ENCODE measurements around the gene RAD23A.
"Not testable (repeated sequence)": the region's sequence is repeated elsewhere in the genome, so short reads cannot be mapped to it uniquely, and the experiment has no call there.

The RAD23A gene

DNA sequence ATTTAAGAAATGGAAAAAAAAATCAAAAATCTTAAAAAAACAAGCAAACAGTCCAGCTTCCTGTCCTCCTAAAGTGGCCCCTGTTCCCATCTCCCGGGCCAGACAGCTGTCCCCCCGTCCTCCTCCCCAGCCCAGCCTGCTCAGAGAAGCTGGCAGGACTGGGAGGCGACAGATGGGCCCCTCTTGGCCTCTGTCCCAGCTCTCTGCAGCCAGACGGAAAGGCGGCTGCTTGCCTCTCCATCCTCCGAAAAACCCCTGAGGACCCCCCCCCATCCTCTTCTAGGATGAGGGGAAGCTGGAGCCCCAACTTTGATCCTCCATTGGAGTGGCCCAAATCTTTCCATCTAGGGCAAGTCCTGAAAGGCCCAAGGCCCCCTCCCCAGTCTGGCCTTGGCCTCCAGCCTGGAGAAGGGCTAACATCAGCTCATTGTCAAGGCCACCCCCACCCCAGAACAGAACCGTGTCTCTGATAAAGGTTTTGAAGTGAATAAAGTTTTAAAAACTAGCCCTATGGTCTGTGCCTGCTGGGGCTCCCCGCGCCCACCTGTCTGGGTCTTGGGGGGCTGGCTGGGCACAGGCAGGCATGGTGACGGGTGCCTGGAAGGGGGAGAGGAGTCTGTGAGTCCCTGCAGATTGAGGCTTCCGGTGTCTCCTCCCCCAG lies 7.6 kb downstream of the RAD23A start:
- Mint-ChIP-seq H3K36me3 (ENCODE audit: low read depth) (peaks cover 40% of the 10 kb centered on the region), H3K4me1 (peaks cover 39% of the 10 kb centered on the region), H3K27me3 (ENCODE audit: low read depth, poor library complexity) (no peaks in the 10 kb centered on the region), H3K27ac (peak overlapping the region; percentile 69), H3K9me3 (no peaks in the 10 kb centered on the region), H3K4me3 (no peak overlapping the region)
- DNase-seq: no peak
- TF ChIP-seq, protein P1, sequence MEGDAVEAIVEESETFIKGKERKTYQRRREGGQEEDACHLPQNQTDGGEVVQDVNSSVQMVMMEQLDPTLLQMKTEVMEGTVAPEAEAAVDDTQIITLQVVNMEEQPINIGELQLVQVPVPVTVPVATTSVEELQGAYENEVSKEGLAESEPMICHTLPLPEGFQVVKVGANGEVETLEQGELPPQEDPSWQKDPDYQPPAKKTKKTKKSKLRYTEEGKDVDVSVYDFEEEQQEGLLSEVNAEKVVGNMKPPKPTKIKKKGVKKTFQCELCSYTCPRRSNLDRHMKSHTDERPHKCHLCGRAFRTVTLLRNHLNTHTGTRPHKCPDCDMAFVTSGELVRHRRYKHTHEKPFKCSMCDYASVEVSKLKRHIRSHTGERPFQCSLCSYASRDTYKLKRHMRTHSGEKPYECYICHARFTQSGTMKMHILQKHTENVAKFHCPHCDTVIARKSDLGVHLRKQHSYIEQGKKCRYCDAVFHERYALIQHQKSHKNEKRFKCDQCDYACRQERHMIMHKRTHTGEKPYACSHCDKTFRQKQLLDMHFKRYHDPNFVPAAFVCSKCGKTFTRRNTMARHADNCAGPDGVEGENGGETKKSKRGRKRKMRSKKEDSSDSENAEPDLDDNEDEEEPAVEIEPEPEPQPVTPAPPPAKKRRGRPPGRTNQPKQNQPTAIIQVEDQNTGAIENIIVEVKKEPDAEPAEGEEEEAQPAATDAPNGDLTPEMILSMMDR (IDR thresholded peaks at IDR 0.05): no peak

DNA sequence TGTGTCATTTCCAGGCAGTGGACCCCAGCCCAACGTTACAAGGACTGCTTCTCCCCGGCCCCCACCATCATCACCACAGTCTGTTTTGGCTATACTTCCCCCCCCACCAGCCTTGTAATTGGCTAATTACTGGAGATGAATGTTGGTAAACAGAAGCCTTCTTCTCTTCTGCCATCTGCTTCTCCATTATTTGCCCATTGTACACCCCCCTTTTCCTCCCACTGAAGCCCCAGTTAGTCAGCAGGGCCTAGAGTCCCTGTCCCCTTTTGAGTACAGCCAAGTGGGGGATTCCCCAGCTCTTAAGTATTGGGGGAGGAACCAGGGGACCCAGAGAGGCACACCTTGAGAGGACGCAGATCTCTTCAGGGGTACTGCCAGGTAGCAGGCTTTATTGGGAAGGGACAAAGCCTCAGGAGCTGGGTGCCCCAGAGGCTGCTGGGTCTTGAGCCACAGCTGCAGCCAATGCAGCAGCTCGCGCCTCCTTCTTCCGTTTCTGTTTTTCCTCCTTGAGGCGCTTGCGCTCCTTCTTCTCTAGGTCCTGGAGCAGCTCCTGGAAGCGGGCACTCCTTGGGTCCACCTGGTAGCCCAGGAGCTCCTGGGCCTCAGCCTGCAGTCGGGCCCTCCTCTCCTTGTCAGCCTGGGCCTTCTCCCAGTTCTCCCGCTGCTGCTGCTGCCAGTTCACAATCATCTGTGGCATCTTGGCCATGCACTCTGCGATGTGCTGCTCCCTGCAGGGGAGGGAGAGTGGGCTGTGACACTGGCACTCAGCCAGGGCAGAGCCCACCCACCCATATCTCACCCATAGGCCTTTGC lies 8.3 kb downstream of the RAD23A start:
- peak overlapping the region; percentile 25 for H3K4me3 Mint-ChIP-seq
- peaks cover 37% of the 10 kb centered on the region for H3K36me3 Mint-ChIP-seq (ENCODE audit: low read depth)
- no peaks in the 10 kb centered on the region for H3K9me3 Mint-ChIP-seq
- TF ChIP-seq, protein P1 (IDR thresholded peaks at IDR 0.05): no peak
- no peaks in the 10 kb centered on the region for H3K27me3 Mint-ChIP-seq (ENCODE audit: low read depth, poor library complexity)
- H3K27ac Mint-ChIP-seq: peak overlapping the region; percentile 93
- peaks cover 39% of the 10 kb centered on the region for H3K4me1 Mint-ChIP-seq
- no peak for DNase-seq

DNA sequence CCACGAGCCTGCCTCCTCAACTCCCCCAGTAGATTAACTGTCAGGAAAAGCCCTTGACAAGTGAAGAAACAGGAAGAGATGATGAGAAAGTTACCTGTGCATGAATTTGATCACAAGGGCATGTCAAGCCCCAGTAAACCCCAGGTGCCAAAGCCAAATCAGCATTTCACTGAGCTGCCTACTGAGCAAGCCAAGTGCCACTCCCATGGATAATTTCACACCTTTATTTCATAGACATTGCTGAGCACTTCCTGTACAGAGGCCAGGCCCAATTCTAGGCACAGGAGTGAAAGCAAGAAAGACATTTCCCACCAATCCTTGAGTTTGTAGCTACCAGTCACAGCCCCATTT lies 8.9 kb downstream of the RAD23A start:
- Mint-ChIP-seq H3K27ac (peak overlapping the region; percentile 93), H3K36me3 (ENCODE audit: low read depth) (peaks cover 35% of the 10 kb centered on the region), H3K27me3 (ENCODE audit: low read depth, poor library complexity) (no peaks in the 10 kb centered on the region), H3K9me3 (no peaks in the 10 kb centered on the region), H3K4me1 (peaks cover 39% of the 10 kb centered on the region), H3K4me3 (peak overlapping the region; percentile 25)
- TF ChIP-seq, protein P1 (IDR thresholded peaks at IDR 0.05): no peak
- DNase-seq: no peak

DNA sequence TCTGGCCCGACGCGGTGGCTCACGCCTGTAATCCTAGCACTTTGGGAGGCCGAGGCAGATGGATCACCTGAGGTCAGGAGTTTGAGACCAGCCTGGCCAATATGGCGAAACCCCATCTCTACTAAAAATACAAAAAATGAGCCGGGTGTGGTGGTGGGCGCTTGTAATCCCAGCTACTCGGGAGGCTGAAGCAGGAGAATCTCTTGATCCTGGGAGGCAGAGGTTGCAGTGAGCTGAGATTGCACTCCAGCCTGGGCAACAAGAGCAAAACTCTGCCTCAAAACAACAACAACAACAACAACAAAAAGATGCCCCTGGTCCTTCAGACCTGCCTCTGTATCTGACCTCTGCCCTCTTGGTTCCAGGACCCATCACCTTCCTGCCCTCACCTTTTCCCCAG lies 9.9 kb downstream of the RAD23A start:
- Mint-ChIP-seq H3K4me1 (peaks cover 29% of the 10 kb centered on the region), H3K36me3 (ENCODE audit: low read depth) (peaks cover 25% of the 10 kb centered on the region), H3K4me3 (peak overlapping the region; percentile 88), H3K27ac (peak overlapping the region; percentile 97)
- not testable (repeated sequence) for DNase-seq; H3K27me3 Mint-ChIP-seq (ENCODE audit: low read depth, poor library complexity); H3K9me3 Mint-ChIP-seq

DNA sequence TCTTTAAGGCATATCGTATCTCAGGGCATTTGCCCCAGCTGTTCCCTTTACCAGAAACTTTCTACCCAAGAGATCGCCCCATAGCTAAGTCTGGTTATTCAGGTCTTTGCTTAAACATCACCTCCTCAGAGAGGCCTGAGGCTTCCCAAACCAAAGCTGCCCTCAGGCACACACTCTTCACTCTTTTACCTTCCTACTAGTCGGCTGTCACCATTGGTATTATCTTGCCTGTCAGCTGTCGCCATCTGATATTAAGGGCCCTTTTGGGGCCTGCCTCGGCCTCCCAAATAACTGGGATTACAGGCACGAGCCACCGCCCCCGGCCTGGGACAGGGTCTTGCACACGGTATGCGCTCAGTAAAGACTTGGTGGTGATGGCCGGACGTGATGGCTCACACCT lies 10.3 kb downstream of the RAD23A start:
- DNase-seq: no peak
- Mint-ChIP-seq H3K27me3 (ENCODE audit: low read depth, poor library complexity) (peaks cover 7% of the 10 kb centered on the region), H3K27ac (peak overlapping the region; percentile 97), H3K36me3 (ENCODE audit: low read depth) (peaks cover 21% of the 10 kb centered on the region), H3K4me3 (peak overlapping the region; percentile 88), H3K9me3 (peaks cover 8% of the 10 kb centered on the region), H3K4me1 (peaks cover 27% of the 10 kb centered on the region)
- TF ChIP-seq, protein P1 (IDR thresholded peaks at IDR 0.05): no peak

DNA sequence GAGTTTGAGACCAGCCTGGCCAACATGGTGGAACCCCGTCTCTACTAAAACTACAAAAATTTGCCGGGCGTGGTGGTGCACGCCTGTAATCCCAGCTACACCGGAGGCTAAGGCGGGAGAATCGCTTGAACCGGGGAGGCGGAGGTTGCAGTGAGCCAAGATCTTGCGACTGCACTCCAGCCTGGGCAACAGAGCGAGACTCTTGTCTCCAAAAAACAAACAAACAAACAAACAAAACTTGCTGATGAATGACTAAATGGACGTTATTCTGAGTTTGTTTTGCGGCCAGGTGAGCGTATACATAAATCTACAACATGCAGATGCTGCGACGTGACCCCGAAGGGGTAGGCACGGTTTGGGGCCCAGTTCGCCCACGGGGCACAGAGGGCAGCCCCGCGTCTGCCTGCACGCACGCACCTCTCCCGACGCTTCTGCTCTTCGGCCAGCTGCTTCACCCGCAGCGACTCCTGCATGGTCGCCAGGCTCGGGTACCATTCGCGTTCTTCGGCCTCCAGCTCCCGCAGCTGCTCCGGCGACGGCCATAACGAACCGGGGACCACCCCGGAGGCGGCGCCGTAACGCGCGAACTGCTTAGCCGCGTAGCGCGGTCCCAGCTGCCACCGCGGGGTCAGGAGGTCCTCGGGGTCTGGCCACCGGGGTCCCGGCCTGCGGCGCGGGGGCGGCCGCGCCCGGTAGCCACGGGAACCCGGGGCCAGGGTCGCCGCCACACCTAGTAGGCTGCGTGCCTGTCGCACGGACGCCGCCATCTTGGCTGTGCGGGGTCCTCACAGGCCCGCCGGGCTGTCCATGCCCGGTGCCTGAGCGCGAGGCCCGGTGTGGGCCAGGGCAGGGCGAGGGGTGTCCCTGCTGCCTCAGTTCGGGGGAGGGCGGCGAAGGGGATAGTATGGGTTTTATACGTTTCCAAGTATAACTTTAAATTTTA lies 11.1 kb downstream of the RAD23A start, which contains the start of gene GADD45GIP1:
GADD45GIP1 (minus strand) TSS at position 778 of the 943 bp plus-strand sequence; CDS start at position 767, 11 bp downstream.
- H3K4me1 Mint-ChIP-seq: peaks cover 27% of the 10 kb centered on the region
- TF ChIP-seq, protein P1 (IDR thresholded peaks at IDR 0.05): no peak
- H3K27ac Mint-ChIP-seq: peak within 1 kb of the TSS; percentile 97
- peaks cover 8% of the 10 kb centered on the region for H3K9me3 Mint-ChIP-seq
- peaks cover 7% of the 10 kb centered on the region for H3K27me3 Mint-ChIP-seq (ENCODE audit: low read depth, poor library complexity)
- peak within 1 kb of the TSS; percentile 88 for H3K4me3 Mint-ChIP-seq
- H3K36me3 Mint-ChIP-seq (ENCODE audit: low read depth): peaks cover 14% of the 10 kb centered on the region
- peak; percentile 76 for DNase-seq

DNA sequence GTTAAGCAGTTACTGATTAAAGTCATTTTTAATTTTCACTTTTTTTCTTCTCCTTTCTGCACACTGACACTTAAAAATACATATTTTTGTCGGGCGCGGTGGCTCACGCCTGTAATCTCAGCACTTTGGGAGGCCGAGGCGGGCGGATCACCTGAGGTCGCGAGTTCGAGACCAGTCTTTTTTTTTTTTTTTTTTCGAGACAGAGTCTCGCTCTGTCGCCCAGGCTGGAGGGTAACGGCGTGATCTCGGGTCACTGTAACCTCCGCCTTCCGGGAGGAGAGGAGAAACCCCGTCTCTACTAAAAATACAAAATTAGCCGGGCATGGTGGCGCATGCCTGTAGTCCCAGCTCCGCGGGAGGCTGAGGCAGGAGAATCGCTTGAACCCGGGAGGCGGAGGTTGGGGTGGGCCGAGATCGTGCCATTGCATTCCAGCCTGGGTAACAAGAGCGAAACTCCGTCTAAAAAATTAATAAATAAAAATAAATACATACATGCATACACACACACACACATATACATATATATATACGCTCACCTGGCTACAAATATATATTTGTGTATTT lies 11.8 kb downstream of the RAD23A start:
- not testable (repeated sequence) for H3K27ac Mint-ChIP-seq; DNase-seq; H3K27me3 Mint-ChIP-seq (ENCODE audit: low read depth, poor library complexity)
- H3K4me1 Mint-ChIP-seq: peaks cover 27% of the 10 kb centered on the region
- H3K4me3 Mint-ChIP-seq: peak overlapping the region; percentile 83
- H3K9me3 Mint-ChIP-seq: peaks cover 13% of the 10 kb centered on the region
- peaks cover 11% of the 10 kb centered on the region for H3K36me3 Mint-ChIP-seq (ENCODE audit: low read depth)
